ENCODE data around the gene TMEM87A. TPM values are rescaled to one million over a fixed set of nuclear protein-coding genes. Genes with fewer than 3 reads are reported as not detected.

TMEM87A gene
- polyA plus RNA-seq, 1 experiment = 25.1 TPM

- DNase-seq (ENCODE audit: low read depth) = no peak
- Histone ChIP-seq H3K27me3 (ENCODE audit: control insufficient read depth, insufficient read depth, low read length) (no peaks in the 10 kb centered on the region), H3K36me3 (ENCODE audit: control insufficient read depth, insufficient read depth, low read length) (peaks cover 15% of the 10 kb centered on the region), H3K4me3 (ENCODE audit: low read depth, low read length) (no peak overlapping the region)
- POLR2A ChIA-PET = no interaction called here
- CTCF ChIA-PET = interaction anchor here (0.7 to 1.3 kb wide), 3 partner anchors 12 to 191 kb away, joined by 3 read pairs; no protein-coding TSS in a partner anchor
- TF ChIP-seq CTCF (IDR thresholded peaks at IDR 0.05; ENCODE audit: insufficient read depth, low read depth, low read length) = no peak
Measured at GRCh38 chr15:42228036-42228435, 45.2 kb downstream of the TMEM87A start.

GRCh38 chr15:42226648-42227047, 46.6 kb downstream of the TMEM87A start:
- H3K4me3 ChIP-seq (ENCODE audit: low read depth, low read length) = no peak overlapping the region
- ChIA-PET CTCF (interaction anchor here (0.7 to 1.0 kb wide), 2 partner anchors 245 to 670 kb away, joined by 3 read pairs; no protein-coding TSS in a partner anchor), POLR2A (no interaction called here)
- H3K27me3 ChIP-seq (ENCODE audit: control insufficient read depth, insufficient read depth, low read length) = no peaks in the 10 kb centered on the region
- H3K36me3 ChIP-seq (ENCODE audit: control insufficient read depth, insufficient read depth, low read length) = peaks cover 14% of the 10 kb centered on the region
- no peak for DNase-seq (ENCODE audit: low read depth)
- no peak for TF ChIP-seq CTCF (IDR thresholded peaks at IDR 0.05; ENCODE audit: insufficient read depth, low read depth, low read length)

- TF ChIP-seq CTCF (IDR thresholded peaks at IDR 0.05; ENCODE audit: insufficient read depth, low read depth, low read length) = no peak
- Histone ChIP-seq H3K4me3 (ENCODE audit: low read depth, low read length) (no peak overlapping the region), H3K27me3 (ENCODE audit: control insufficient read depth, insufficient read depth, low read length) (no peaks in the 10 kb centered on the region), H3K36me3 (ENCODE audit: control insufficient read depth, insufficient read depth, low read length) (peaks cover 4% of the 10 kb centered on the region)
- DNase-seq (ENCODE audit: low read depth) = no peak
- CTCF ChIA-PET = interaction anchor here (1.1 kb wide), 1 partner anchor 34 kb away, joined by 3 read pairs; no protein-coding TSS in a partner anchor
- POLR2A ChIA-PET = no interaction called here
Measured at GRCh38 chr15:42220216-42220615, 53.0 kb downstream of the TMEM87A start.

- no peak overlapping the region for H3K4me3 ChIP-seq (ENCODE audit: low read depth, low read length)
- H3K36me3 ChIP-seq (ENCODE audit: control insufficient read depth, insufficient read depth, low read length) = peaks cover 4% of the 10 kb centered on the region
- ChIA-PET CTCF (no interaction called here), POLR2A (interaction anchor here (0.6 kb wide), 1 partner anchor 21 kb away, joined by 3 read pairs; no protein-coding TSS in a partner anchor)
- no peak for TF ChIP-seq CTCF (IDR thresholded peaks at IDR 0.05; ENCODE audit: insufficient read depth, low read depth, low read length)
- no peaks in the 10 kb centered on the region for H3K27me3 ChIP-seq (ENCODE audit: control insufficient read depth, insufficient read depth, low read length)
- DNase-seq (ENCODE audit: low read depth) = no peak
Measured at GRCh38 chr15:42218953-42219592, 54.2 kb downstream of the TMEM87A start.

GRCh38 chr15:42217568-42217967, 55.7 kb downstream of the TMEM87A start:
- DNase-seq (ENCODE audit: low read depth) = no peak
- Histone ChIP-seq H3K36me3 (ENCODE audit: control insufficient read depth, insufficient read depth, low read length) (peaks cover 1% of the 10 kb centered on the region; the same call in 1 of the 2 replicates), H3K4me3 (ENCODE audit: low read depth, low read length) (no peak overlapping the region), H3K27me3 (ENCODE audit: control insufficient read depth, insufficient read depth, low read length) (no peaks in the 10 kb centered on the region)
- ChIA-PET CTCF (no interaction called here), POLR2A (no interaction called here)
- TF ChIP-seq CTCF (IDR thresholded peaks at IDR 0.05; ENCODE audit: insufficient read depth, low read depth, low read length) = no peak

Data from BJ (cell line).